ENCODE data around the gene ILDR2. TPM values are rescaled to one million over a fixed set of nuclear protein-coding genes. Genes with fewer than 3 reads are reported as not detected.

Gene ILDR2
- polyA plus RNA-seq, 1 of the 3 experiments (the other 2 are of a cell fraction) = 0.05 TPM

DNA sequence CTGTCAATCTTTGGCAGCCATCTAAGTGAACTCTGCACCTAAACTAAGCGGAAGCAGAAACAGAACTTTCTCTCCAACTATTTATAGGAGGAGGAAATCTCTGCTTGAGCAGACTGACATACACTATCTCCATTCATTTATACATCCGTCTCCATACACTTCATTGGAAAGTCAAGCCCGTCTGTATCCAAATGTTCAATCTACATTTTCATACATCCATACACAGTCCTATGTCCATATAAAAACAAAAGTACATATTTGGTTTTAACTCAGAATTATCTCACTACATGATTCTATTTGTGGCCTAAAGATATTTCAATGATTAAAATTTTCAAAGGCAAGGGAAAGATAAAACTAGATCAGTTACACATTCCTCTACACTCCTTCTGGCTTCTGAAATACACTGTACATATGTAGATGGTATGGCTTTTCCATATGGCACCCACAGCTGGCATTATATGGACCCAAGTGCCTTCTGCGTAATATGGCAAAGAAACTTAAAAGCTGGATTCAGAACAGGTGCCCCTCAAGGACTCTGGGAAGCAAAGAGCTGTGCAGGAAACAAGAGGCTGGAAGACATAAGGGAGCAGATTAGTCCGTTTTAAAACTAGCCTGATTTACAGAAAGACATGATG lies 35.5 kb downstream of the ILDR2 start:
- DNase-seq = no peak
- no peak overlapping the region for H3K27ac ChIP-seq (ENCODE audit: low read depth in 2 of 2, low read length in 1 of 2)
- ChIA-PET CTCF (interaction anchor here (1.2 kb wide), 1 partner anchor 120 kb away, joined by 4 read pairs; no protein-coding TSS in a partner anchor), POLR2A (no interaction called here)
- no peaks in the 10 kb centered on the region for H3K4me1 ChIP-seq (ENCODE audit: control insufficient read depth in 1 of 2, insufficient read depth in 2 of 2, low read depth in 1 of 2, low read length in 1 of 2)
- 0 out of 2 replicates have a peak, but pooled peaks cover 2% of the 10 kb centered on the region for H3K27me3 ChIP-seq (ENCODE audit: insufficient read depth)
- no peak overlapping the region for H3K4me2 ChIP-seq
- no peaks in the 10 kb centered on the region for H4K20me1 ChIP-seq (ENCODE audit: insufficient read depth)
- no peak overlapping the region for H3K4me3 ChIP-seq (ENCODE audit: low read depth in 2 of 2, low read length in 1 of 2)
- no peaks in the 10 kb centered on the region for H3K9me2 ChIP-seq
- no peak overlapping the region for H3K9ac ChIP-seq
- no peaks in the 10 kb centered on the region for H3K79me2 ChIP-seq (ENCODE audit: insufficient read depth)
- TF ChIP-seq EP300 (IDR thresholded peaks at IDR 0.05; ENCODE audit: borderline replicate concordance in 1 of 2, low read depth in 1 of 2, low read length in 1 of 2) = no peak
- TF ChIP-seq ZBTB33 (IDR thresholded peaks at IDR 0.05; ENCODE audit: borderline replicate concordance, low read depth) = no peak
- no peak for TF ChIP-seq SMC3 (IDR thresholded peaks at IDR 0.05; ENCODE audit: low read depth, low read length)
- TF ChIP-seq USF2 (IDR thresholded peaks at IDR 0.05; ENCODE audit: borderline replicate concordance, low read depth, low read length) = no peak
- TF ChIP-seq, protein P1, sequence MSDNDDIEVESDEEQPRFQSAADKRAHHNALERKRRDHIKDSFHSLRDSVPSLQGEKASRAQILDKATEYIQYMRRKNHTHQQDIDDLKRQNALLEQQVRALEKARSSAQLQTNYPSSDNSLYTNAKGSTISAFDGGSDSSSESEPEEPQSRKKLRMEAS (IDR thresholded peaks at IDR 0.05; ENCODE audit: low read depth) = no peak
- no peak for TF ChIP-seq FOSL2 (IDR thresholded peaks at IDR 0.05; ENCODE audit: borderline replicate concordance, low read depth)
- TF ChIP-seq NRF1 (IDR thresholded peaks at IDR 0.05; ENCODE audit: low read depth, low read length) = no peak
- no peak for TF ChIP-seq GATA2 (CRISPR knock-in tag; IDR thresholded peaks at IDR 0.05)
- TF ChIP-seq, protein P2, sequence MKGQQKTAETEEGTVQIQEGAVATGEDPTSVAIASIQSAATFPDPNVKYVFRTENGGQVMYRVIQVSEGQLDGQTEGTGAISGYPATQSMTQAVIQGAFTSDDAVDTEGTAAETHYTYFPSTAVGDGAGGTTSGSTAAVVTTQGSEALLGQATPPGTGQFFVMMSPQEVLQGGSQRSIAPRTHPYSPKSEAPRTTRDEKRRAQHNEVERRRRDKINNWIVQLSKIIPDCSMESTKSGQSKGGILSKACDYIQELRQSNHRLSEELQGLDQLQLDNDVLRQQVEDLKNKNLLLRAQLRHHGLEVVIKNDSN (IDR thresholded peaks at IDR 0.05; ENCODE audit: borderline replicate concordance, low read depth) = no peak
- TF ChIP-seq RCOR1 (IDR thresholded peaks at IDR 0.05; ENCODE audit: low read length) = no peak
- TF ChIP-seq TEAD4 (IDR thresholded peaks at IDR 0.05; ENCODE audit: borderline replicate concordance, insufficient read depth) = no peak
- no peak for TF ChIP-seq MEF2A (IDR thresholded peaks at IDR 0.05; ENCODE audit: borderline replicate concordance, low read depth)
- TF ChIP-seq JUND (IDR thresholded peaks at IDR 0.05) = no peak
- TF ChIP-seq YY1 (IDR thresholded peaks at IDR 0.05; ENCODE audit: low read depth) = no peak
- TF ChIP-seq EZH2phosphoT487 (IDR thresholded peaks at IDR 0.05; ENCODE audit: borderline replicate concordance, low read depth) = no peak
- TF ChIP-seq CHD2 (IDR thresholded peaks at IDR 0.05; ENCODE audit: low read length, partially characterized antibody) = no peak
- TF ChIP-seq CTCF (IDR thresholded peaks at IDR 0.05) = no peak
- TF ChIP-seq POLR2AphosphoS5 (IDR thresholded peaks at IDR 0.05; ENCODE audit: low read depth, low read length) = no peak
- no peak for TF ChIP-seq SIN3A (IDR thresholded peaks at IDR 0.05; ENCODE audit: borderline replicate concordance, low read depth, low read length)
- TF ChIP-seq RAD21 (IDR thresholded peaks at IDR 0.05; ENCODE audit: low read length) = no peak
- 32% methylated on average over 5 of the region's 5 CpGs for WGBS (ENCODE audit: low lambda C conversion rate)
- H3K36me3 ChIP-seq (replicated peaks in 1 of 2; ENCODE audit: control insufficient read depth in 1 of 2, insufficient read depth in 2 of 2, low read length in 1 of 2) = no peaks in the 10 kb centered on the region
- no peak overlapping the region for H2AFZ ChIP-seq (ENCODE audit: low read depth)
- H3K9me3 ChIP-seq = no peaks in the 10 kb centered on the region
- H3F3A ChIP-seq (replicated peaks; ENCODE audit: insufficient read depth) = no peaks in the 10 kb centered on the region
